ENCODE data around the gene DNMBP.

DNA sequence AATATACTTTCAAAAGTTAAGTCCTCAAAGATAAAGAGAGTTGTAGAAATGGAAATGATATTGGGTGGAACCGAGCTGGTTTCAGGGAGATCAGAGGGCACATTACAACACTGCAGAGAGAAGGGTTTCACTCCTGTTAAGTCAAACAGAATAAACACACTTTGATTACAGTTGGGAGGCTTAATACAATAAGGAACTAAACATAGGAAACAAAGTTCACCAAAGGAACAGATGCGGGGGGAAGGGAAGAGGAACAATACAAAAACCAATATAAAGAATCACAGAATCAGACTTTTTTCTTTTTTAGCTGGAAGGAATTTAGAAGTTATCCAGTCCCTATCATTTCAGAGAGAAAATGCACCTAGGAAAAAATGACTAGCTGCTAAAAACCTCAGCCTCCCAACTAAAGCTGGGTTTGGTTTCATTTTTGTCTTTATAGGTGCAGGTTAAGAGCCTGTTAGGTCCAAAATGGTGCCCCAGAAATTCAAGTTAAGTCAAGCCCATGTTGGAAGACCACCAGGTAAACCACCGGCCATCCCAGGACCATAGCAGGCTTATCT is 81.9 kb downstream of the DNMBP start:
- TF ChIP-seq POLR2A (IDR thresholded peaks at IDR 0.05) (no peak), EP300 (IDR thresholded peaks at IDR 0.05) (peak in 1 of 2 donors; percentile 34)
- TF ChIP-seq, protein P1, sequence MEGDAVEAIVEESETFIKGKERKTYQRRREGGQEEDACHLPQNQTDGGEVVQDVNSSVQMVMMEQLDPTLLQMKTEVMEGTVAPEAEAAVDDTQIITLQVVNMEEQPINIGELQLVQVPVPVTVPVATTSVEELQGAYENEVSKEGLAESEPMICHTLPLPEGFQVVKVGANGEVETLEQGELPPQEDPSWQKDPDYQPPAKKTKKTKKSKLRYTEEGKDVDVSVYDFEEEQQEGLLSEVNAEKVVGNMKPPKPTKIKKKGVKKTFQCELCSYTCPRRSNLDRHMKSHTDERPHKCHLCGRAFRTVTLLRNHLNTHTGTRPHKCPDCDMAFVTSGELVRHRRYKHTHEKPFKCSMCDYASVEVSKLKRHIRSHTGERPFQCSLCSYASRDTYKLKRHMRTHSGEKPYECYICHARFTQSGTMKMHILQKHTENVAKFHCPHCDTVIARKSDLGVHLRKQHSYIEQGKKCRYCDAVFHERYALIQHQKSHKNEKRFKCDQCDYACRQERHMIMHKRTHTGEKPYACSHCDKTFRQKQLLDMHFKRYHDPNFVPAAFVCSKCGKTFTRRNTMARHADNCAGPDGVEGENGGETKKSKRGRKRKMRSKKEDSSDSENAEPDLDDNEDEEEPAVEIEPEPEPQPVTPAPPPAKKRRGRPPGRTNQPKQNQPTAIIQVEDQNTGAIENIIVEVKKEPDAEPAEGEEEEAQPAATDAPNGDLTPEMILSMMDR (IDR thresholded peaks at IDR 0.05): no peak

Measured in tibial nerve (tissue), 4 donors.